ENCODE data around the gene LONRF2.
"Not testable (repeated sequence)": the region's sequence is repeated elsewhere in the genome, so short reads cannot be mapped to it uniquely, and the experiment has no call there.

Gene LONRF2

DNA sequence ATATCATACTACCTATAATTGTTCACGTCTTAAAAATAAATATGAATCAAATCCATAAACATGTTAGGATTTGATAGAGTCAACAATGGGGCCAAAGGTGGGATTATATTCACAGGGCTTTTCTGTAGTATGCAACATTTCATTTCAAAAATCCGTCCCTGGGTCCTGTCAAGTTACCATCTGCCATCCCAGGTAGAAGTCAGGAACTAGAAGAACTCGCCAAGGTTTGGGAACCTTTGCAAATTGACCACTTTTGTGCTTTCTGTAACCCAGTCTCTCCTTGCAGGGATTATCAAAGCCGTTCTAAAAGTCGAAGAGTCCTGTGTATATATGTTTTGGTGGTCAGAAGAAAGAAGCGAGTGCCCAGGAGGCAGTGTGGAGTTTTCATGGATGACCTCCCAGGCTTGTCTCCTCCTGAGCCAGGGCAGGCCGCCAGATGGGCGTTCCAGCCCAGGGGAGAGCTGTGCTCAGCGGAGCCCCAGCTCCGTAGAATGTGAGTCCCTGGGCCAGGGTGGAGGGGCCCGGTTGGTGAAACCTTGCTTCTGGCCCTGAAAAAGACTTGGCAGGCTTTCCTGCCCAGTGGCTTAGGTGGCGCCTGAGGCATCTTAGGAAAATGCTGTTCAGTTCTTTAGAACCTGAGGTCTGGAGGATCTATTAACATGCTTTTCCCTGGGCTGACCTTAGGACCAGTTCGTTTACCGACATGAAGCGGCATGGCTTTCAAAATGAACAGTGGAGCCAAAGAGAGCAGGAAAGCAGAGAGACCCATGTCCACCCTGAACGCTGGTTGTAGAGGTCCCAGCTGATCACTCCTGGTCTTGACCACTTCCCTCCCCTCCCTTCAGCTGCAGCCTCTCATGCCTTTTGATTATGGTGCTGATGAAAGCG, 69.2 kb downstream of the LONRF2 start:
- DNase-seq (ENCODE audit: extremely low read depth, low read depth), result no peak
- no peak for TF ChIP-seq CTCF (IDR thresholded peaks at IDR 0.05; ENCODE audit: low read depth, low read length)

DNA sequence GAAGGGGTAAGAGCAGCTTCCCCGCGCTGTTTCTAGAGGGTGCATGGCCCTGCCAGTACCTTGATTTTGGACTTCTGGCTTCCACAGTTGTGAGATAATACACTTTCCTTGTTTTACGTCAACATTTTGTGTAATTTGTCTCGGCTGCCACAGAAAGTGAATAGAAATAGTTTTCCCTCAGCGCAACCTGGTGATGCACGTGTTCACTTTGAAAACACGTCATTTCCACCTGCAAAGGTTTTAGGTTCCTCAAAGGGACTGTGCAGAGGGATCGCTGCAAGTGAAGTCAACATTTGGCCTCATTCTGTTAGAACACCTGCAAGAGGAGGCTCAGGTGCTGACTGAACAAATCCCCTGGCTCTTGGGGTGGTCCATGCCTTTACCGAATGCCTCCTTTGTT, 71.7 kb downstream of the LONRF2 start:
- TF ChIP-seq CTCF (IDR thresholded peaks at IDR 0.05; ENCODE audit: low read depth, low read length), result no peak

DNA sequence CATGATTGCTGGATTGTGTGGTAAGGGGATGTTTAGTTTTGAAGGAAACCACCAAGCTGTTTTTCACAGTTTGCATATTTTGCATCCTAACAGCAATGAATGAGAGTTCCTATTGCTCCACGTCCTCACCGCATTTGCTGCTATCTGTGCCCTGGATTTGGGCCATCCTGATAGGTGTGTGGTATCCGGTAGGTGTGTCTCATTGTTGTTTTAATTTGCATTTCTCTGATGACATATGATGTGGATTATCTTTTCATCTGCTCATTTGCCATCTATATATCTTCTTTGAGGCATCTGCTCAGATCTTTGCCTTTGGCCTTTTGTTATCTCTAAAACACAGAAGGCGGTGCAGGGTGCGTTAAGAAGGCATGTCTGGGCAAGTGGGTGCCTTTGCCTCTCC, 73.3 kb downstream of the LONRF2 start:
- DNase-seq (ENCODE audit: extremely low read depth, low read depth), result no peak
- no peak for TF ChIP-seq CTCF (IDR thresholded peaks at IDR 0.05; ENCODE audit: low read depth, low read length)

More for the DNA sequence above, 71.7 kb downstream of the LONRF2 start:
- no peak for DNase-seq (ENCODE audit: extremely low read depth, low read depth)

DNA sequence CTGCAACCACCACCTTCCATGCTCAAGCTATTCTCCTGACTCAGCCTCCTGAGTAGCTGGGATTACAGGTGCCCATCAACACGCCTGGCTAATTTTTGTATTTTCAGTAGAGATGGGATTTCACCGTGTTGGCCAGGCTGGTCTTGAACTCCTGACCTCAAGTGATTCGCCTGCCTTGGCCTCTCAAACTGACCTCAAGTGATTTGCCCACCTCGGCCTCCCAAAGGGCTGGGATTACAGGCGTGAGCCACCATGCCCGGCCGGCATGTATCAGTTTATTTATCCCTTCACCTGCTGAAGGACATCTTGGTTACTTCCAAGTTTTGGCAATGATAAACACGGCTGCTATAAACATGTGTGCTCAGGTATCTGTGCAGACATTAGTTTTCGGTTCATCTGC, 73.7 kb downstream of the LONRF2 start:
- DNase-seq (ENCODE audit: extremely low read depth, low read depth), result not testable (repeated sequence)

DNA sequence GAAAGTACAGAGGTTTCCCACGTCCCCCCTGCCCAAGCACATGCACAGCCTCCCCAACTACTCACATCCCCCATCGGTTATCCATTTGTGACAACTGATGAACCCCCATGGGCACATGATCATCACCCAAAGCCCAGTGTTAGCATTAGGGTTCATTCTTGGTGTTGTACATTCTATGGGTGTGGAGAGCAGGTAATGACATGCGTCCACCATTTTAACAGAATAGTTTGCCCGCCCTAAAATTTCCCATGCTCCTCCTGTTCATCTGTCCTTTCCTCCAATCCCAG, 74.3 kb downstream of the LONRF2 start:
- no peak for DNase-seq (ENCODE audit: extremely low read depth, low read depth)

DNA sequence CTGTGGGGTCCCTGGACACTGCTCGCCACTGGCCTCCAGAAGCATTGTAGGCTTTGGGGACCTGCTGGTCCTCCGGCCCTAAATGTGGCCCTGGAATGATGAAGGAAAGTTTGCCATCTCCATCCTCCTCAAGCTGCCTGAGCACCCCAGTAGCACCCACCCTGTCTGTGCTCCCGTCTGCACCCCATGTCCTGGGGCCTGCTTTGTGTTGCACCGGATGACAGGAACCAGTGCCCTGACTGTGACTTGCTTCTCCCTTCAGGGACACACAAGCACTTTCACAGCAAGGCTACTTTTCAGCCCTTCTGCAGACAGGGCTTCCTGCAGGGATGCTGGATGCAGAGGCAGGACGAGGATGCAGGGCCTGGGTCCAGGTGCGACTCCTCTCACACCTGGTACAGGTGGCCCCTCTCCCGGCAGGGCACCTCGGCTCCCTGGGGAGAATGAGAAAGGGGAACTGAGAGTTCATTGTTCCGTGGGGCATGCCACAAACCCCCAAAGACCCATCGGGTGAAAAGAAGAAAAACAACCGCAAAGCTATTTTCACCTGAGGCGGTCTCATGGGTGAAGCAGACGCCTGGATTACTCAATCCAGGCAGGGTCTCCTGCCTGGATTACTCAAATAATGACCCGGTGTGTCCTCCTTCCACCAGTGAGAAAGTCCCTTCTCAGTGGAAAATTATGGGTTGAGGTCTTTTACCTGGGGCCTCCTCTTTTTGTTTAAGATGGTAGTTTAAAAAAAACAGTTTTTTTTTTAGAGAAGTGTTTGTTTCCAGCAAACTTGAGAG, 74.9 kb downstream of the LONRF2 start:
- no peak for TF ChIP-seq CTCF (IDR thresholded peaks at IDR 0.05; ENCODE audit: low read depth, low read length)
- DNase-seq (ENCODE audit: extremely low read depth, low read depth), result no peak

More for the DNA sequence above, 74.3 kb downstream of the LONRF2 start:
- no peak for TF ChIP-seq CTCF (IDR thresholded peaks at IDR 0.05; ENCODE audit: low read depth, low read length)

DNA sequence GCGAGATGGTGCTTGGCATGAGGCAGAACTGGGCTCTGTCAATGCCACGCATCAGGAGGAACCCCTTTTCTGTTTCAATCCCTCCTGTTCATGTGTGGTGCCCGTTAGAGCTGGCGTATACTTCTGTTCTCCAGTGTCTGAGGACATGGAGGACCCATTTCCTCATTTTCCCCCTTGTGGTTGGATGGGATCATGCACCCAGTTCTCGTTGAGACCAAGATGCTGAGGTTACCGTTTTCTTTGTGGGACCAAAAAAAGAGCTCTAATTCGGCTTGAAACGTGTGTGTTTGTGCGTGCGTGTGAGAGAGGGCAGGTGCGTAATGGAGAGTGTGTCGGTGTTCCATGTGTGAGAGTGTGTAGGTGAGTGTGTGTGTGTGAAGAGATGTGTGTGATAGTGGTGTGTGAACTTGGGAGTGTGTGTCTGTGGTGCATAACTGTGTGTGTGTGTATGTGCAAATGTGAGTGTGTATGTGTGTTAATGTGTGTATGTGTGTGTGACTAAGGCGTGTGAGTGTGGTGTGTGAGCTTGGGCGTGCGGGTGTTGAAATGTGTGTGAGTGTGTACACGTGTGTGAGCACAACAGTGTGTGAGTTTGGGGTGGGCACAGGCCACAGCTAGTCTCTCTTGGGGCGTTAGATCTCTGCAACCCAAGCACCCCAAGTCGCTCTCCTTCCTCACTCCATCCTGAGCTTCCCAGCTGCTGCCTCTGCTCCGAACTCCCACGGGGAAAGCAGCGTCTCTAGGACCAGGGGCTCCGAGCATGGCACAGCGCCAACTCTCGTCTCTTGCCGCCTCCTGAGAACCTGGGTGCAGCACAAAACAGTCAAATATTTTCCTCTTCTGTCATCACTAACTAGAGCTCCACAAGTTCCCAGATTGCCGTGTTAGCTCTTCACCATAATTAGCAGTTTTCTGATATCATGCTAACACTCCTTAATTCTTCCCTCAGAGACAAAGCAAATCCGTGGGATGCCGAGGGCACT, 75.8 kb downstream of the LONRF2 start:
- no peak for DNase-seq (ENCODE audit: extremely low read depth, low read depth)
- peak; percentile 20 for TF ChIP-seq CTCF (IDR thresholded peaks at IDR 0.05; ENCODE audit: low read depth, low read length)

Data from AG09319 (cell line).